ENCODE results near the gene SESN3.

Gene SESN3

GRCh38 chr11:95248666-95249467 is 17.9 kb upstream of the SESN3 start:
- no peak for TF ChIP-seq CTCF (IDR thresholded peaks at IDR 0.05; ENCODE audit: control extremely low read depth, extremely low read depth, low read depth, missing control alignments)
- ChIA-PET CTCF (interaction anchor here (1.1 to 1.4 kb wide), 3 partner anchors 14 to 456 kb away, joined by 3 read pairs; no protein-coding TSS in a partner anchor), POLR2A (no interaction called here)
- peak; percentile 31 for DNase-seq (ENCODE audit: extremely low spot score)

- DNase-seq (ENCODE audit: extremely low spot score) = no peak
- ChIA-PET CTCF (interaction anchor here (1.4 kb wide), 2 partner anchors 15 to 457 kb away, joined by 3 read pairs; no protein-coding TSS in a partner anchor), POLR2A (interaction anchor here (0.5 kb wide), 1 partner anchor 24 kb away, joined by 6 read pairs; no protein-coding TSS in a partner anchor)
- no peak for TF ChIP-seq CTCF (IDR thresholded peaks at IDR 0.05; ENCODE audit: control extremely low read depth, extremely low read depth, low read depth, missing control alignments)
These were observed 16.9 kb upstream of the SESN3 start for GRCh38 chr11:95247883-95248282.

- DNase-seq (ENCODE audit: extremely low spot score) = no peak
- ChIA-PET CTCF (interaction anchor here (1.4 kb wide), 1 partner anchor 458 kb away, joined by 3 read pairs; no protein-coding TSS in a partner anchor), POLR2A (no interaction called here)
- TF ChIP-seq CTCF (IDR thresholded peaks at IDR 0.05; ENCODE audit: control extremely low read depth, extremely low read depth, low read depth, missing control alignments) = no peak
These were observed 16.2 kb upstream of the SESN3 start for GRCh38 chr11:95247127-95247684.

GRCh38 chr11:95245581-95245980 is 14.6 kb upstream of the SESN3 start:
- ChIA-PET CTCF (interaction anchor here (1.1 to 3.7 kb wide), 7 partner anchors 8 to 1181 kb away, joined by 3 to 19 read pairs (median 3); partner anchors contain the start of gene SESN3), POLR2A (interaction anchor here (1.2 kb wide), 1 partner anchor 14 kb away, joined by 6 read pairs; the partner anchor contains the start of gene SESN3)
- no peak for DNase-seq (ENCODE audit: extremely low spot score)

GRCh38 chr11:95245038-95245437 is 14.0 kb upstream of the SESN3 start:
- CTCF ChIA-PET = interaction anchor here (1.1 to 3.7 kb wide), 8 partner anchors 9 to 1181 kb away, joined by 3 to 19 read pairs (median 4); partner anchors contain the start of gene SESN3

More at GRCh38 chr11:95245581-95245980, 14.6 kb upstream of the SESN3 start:
- no peak for TF ChIP-seq CTCF (IDR thresholded peaks at IDR 0.05; ENCODE audit: control extremely low read depth, extremely low read depth, low read depth, missing control alignments)

More at GRCh38 chr11:95245038-95245437, 14.0 kb upstream of the SESN3 start:
- DNase-seq (ENCODE audit: extremely low spot score) = no peak
- POLR2A ChIA-PET = interaction anchor here (1.2 kb wide), 1 partner anchor 14 kb away, joined by 6 read pairs; the partner anchor contains the start of gene SESN3
- TF ChIP-seq CTCF (IDR thresholded peaks at IDR 0.05; ENCODE audit: control extremely low read depth, extremely low read depth, low read depth, missing control alignments) = no peak

All from GM10248 (cell line).